GM21360 (cell line): ENCODE data around the gene ZNF416.
A peak's percentile ranks its signal among the peaks of the same experiment; 100 is the strongest.

ENCODE experiments used
- ATAC-seq: cut with Tn5 transposase; IDR thresholded peaks from one replicate; pipeline ENCODE4 v1.9.1; 2021; ENCODE audit warnings: mild to moderate bottlenecking, moderate library complexity; ENCODE audit not compliant: unreplicated experiment

ZNF416 gene

DNA sequence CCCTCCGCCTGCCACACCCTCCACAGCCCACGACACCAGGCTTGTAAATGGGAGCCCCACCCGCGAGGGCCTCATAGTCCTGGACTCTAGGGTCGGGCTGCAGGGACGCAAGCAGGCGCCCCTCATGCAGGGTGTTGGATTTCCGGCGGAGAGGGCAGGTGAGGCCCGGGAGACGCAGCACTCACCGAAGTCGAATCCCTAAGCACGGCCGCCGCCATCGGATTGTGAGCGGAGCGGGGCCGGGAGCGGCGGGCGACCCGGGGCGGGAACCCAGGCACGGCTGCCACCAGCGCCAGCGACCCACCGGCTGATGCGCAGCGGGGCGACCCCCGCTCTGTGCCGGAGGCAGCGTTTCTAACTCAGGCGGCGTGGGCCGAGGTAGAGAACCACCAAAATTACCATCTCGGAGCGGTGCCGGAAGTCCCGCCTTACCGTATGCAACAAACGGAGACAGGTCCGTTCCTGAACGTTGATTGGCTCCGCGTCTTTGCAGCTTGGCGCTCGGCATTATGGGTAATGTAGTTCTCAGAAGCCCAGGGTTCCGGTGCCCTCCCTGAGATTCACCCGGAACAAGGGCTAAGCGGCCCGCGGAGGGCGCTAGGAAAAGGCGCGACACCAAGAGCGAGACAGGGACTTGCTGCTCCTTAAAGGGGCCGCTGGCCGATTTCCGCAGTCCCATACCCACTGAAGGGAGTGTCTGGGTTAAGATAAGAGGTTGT is at the start of gene ZNF416:
ZNF416 (minus strand) TSS at position 425 of the 719 bp plus-strand sequence; CDS start at position 218, 207 bp downstream.
- peak; percentile 87 for ATAC-seq

DNA sequence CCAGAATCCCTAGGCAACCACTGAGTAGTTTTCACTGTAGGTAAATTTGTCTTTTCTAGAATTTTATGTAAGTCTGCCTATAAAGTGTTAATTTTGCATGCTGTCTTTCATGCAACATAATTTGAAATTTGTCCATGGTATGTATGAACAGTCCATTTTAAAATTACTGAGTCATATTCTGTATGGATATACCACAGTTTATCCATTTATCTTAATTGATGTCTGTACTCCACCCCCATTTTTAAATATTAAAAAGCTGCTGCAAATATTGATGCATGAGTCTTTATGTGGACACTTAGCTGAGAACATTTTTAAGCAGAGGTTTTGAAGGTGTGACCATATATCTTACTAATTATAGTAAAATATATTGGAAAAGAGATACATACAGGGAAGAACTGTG is 44.4 kb upstream of the ZNF416 start:
- no peak for ATAC-seq

DNA sequence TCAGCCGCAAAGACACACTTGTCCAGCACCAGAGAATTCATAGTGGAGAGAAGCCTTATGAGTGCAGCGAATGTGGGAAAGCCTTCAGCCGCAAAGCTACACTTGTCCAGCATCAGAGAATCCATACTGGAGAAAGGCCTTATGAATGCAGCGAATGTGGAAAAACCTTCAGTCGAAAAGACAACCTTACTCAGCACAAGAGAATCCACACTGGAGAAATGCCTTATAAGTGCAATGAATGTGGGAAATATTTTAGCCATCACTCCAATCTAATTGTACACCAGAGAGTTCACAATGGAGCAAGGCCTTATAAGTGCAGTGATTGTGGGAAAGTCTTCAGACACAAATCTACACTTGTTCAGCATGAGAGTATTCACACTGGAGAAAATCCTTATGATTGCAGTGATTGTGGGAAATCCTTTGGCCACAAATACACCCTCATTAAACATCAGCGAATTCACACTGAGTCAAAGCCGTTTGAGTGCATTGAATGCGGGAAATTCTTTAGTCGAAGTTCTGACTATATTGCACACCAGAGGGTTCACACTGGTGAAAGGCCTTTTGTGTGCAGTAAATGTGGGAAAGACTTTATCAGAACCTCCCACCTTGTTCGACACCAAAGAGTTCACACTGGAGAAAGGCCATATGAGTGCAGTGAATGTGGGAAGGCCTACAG is 42.1 kb upstream of the ZNF416 start:
- ATAC-seq, result no peak

DNA sequence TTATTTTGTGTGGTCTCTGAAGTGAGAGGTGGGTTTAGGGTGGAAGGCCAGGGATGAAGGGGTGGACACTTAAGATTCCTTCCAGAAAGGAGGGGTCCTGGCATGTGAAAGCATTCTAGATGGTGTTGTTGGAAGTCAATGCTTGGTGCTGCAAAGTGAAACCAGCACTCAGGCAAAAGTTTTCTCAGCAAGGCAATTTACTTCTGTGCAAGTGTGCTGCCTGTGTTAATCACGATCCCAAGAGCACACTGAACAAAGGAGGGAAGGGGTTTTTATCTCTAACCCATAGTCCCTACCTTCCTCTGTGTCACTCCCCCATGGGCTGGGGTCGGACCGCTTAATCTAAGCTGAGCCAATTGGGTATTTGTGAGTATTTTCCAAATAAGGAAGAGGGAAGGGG is 36.6 kb upstream of the ZNF416 start:
- no peak for ATAC-seq

DNA sequence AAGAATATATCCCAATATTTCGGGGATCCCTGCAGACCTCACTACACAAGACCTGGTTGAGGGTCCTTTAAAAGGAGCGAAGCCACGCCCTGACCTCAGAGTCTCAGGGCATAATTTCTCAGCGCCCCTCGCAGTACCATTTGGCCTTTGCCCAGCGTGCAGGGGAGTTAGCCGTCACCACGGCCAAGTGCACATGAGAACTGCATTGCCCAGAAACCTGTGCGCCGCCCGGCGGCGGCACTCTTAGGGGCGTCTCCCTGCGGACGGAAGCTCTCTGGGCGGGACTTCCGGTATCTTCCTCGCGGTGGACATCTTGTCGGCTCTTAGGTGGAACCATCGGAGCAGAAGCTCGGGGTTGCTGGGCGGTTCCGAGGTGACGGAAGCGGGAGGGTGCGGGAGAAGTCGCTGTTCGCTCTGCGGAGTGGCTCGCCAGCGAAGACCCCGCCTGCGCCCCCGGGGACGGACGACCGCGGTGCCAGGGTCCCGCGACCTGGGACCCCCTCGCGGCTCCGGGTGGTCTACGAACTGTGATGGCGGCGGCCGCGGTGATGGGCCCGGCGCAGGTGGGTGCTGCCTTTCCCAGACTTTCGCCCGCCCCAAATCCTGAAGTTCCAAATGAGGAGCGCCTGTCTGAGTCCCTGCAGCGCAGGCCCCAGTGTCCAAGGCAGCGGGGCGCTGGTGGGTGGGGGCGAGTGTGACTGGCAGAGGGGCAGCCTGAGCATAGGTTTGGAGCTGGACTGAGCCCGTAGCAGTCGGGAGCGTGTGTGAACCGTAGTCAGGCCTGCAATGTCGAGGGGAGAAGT is 35.4 kb upstream of the ZNF416 start, which contains the start of gene ZNF134:
ZNF134 (plus strand) TSS at position 302 of the 803 bp plus-strand sequence. CDS start 5,227 bp downstream, outside the sequence.
- ATAC-seq, result peak; percentile 93

DNA sequence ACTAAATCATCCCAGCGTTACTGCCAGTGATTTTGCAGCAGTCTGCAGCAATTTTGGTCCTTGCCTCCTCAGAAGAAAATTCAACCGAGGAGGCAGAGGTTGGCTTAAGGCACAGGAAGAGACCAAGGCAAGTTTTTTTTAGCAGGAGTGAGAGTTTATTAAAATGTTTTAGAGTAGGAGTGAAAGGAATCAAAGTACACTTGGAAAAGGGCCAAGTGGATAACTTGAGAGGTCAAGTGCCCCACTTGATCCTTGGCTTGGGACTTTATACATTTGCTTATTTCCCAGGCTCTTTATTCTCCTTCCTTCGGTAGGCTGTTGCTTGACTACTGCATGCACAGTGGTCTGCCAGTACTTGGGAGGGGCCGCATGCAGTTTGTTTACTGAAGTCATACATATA is 32.4 kb upstream of the ZNF416 start:
- ATAC-seq, result no peak

DNA sequence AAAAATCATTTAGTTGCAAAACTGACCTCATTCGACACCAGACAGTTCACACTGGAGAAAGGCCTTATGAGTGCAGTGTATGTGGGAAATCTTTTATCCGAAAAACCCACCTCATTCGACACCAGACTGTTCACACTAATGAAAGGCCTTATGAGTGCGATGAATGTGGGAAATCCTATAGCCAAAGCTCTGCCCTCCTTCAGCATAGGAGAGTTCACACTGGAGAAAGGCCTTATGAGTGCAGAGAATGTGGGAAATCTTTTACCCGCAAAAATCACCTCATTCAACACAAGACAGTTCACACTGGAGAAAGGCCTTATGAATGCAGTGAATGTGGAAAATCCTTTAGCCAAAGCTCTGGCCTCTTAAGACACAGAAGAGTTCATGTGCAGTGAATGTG is 28.2 kb upstream of the ZNF416 start:
- no peak for ATAC-seq

DNA sequence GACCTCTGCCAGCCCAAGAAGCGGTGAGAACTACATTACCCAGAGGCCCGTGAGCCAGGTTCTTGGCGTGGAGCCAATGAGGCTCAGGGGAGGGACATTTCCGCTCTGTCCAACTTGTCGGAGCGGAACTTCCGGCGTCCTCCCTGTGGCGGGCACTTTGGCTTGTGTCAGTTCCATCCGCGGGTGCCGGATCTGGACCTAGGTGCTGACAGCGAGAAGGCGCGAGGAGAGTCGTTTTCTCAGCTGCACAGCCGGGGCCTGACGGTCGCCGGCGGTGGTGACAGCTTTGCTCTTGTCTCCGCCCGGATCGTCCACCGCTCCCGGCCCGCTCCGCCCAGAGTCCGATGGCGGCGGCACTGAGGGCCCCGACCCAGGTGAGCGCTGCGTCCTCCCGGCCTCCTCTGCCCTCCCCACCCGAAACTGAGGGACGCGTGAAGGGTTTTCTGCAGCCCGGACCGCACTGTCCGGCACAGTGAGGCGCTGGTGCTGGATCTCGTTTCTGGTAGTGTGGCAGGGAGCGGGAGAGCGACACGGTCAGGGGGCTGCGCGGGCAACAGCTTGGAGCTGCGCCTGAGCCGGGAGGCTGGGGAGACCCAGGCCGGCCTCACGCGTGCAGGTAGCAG is 21.2 kb upstream of the ZNF416 start, which contains the start of gene ZNF530:
ZNF530 (plus strand) TSS at position 125 of the 623 bp plus-strand sequence. CDS start 4,461 bp downstream, outside the sequence.
- peak; percentile 85 for ATAC-seq

DNA sequence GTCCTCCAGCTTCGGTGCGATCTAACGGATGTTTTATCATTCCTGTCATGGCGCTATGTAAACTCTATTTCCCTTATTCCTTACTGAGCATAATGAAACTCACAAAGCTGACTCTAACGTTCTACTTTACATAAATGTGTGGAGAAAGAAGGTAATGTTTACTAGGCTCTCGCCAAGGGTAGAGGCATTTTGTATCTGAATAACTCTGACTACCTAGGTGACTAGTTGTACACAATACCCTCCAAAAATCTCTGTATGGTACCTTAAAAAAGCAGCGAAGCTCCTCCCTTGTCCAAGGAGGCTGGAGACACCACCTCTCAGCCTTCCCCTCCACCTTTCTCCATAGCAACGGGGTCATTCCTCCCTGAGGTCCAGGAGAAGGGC is 20.7 kb upstream of the ZNF416 start:
- ATAC-seq, result peak; percentile 9

DNA sequence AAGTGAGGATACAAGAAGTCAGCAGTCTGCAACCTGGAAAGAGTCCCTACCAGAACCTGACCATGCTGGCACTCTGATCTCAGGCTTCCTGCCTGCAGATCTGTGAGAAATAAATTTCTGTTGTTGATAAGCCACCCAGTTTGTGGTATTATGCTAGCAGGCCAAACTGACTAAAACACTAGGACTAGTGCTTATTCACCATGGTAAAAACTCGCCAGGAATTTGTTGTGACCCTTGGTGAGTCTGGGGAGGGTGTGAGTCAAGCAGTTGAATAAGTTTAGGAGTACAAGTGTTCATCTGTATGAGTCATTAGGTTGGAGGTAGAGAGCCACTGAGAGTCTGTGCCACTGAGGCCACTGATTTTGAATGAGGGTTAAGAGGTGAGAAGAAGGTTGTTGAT is 8.8 kb upstream of the ZNF416 start:
- no peak for ATAC-seq

DNA sequence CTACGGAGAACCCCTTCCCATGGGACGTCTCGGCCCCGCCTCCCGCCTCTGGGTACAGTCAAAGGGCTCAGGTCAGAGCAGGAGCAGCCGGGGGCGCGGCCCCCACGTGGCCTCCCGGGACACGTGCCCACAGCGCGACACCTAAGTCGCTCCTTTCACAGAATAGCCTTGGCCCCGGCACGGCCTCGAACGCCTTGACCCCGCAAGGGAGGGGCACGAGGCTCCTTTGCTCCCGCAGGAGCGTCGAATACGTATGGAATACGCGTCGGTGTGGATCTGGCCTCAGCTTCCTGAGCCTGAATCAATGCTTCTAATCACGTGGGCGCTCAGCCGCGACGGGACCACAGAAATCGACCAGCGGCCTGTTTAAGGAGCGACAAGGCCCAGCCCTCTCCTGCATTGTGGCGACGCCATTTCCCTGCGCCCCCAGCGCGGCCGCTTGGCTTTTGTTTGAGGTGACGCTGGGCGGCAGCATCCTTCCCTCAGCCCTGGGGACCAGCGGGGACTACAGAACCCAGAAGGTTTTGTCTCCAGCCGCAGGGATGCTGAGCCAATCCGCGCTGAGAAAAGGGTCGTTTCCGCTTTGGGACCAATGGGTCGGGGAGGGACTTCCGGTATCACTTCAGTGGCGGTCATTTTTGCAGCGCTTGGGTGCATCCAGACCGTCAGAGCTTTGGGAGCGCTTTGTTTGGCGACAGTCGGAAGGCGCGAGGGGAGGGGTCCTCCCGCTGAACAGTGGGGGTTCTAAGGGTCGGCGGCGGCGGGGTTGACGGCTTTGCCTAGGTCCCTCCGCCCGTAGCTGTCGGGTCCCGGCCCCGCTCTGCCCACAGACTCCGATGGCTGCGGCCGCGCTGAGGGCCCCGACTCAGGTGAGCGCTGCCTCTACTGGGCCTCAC is 5.1 kb upstream of the ZNF416 start, which contains the start of gene ZIK1:
ZIK1 (plus strand) TSS at position 625 of the 896 bp plus-strand sequence; CDS start at position 837, 212 bp downstream.
- peak; percentile 71 for ATAC-seq

DNA sequence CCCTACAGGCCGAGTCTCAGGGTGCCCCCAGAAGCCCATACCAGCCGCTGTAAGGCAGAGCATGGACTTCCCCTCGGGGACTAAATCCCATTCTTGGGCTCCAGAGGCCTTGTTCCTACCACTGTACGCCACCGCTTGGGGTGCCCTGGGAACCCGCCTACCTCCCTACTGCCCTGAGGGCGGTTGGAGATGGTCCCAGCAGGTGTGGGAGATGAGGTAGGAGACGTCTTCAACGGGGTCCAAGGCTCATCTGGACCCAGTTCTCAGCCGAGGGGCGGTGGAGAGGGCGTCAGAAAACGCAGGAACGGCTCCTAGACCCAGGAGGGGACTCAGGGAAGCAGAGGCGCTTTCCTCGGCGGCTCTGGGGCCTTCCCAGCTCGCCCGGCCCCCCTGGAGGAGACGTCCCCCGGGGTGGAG is 4.4 kb upstream of the ZNF416 start:
- no peak for ATAC-seq

DNA sequence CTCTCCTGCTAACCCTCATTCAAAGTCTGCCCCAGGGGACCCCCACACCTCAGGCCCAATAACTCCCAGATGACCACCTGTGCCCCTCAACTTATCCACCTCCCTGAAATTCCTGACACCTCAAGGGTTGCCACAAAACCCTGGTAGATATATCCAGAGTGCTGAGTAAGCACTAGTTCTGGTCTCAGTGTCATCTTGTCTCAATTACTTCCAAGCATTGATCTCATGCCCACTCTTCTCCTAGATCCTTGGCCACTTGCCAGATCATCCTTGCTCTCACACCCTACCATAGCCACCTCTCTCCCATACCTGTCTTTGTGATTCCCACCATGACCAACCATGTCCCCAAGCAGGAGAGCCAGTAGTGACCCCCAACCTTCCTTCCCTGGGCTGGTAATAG is 2.0 kb downstream of the ZNF416 start:
- no peak for ATAC-seq

DNA sequence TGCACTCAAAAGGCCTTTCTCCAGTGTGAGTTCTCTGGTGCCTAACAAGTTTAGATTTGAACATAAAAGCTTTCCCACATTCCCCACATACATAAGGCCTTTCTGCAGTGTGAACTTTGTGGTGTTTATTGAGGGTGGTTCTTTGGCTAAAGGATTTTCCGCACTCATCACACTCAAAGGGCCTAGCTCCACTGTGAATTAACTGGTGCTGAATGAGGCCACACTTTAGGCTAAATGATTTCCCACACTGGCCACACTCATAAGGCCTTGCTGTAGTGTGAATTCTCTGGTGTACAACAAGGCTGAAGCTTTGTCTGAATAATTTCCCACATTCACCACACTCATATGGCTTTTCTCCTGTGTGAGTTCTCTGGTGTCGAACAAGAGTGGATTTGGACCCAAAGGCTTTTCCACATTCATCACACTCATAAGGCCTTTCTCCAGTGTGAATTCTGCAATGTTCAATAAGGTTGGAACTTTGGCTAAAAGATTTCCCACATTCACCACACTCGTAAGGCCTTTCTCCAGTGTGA is 6.2 kb downstream of the ZNF416 start:
- no peak for ATAC-seq

DNA sequence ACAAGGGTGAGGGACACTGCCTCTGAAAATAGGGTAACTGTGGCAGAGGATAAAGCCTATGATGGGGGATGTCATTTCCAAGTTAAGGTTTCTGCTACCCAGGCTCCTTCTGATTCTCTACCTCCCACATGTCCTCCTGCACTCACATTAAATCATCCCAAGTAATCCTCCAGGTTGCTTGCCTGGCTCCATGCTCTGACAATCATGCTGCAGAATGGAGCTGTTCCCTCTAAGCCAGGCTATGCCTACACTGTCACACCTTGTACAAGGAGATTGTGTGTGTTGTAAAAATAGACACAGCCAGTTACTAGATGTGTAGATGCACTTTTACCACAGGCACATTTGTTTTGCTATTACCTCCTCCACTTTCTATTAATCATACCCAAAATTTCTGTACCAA is 8.0 kb downstream of the ZNF416 start:
- no peak for ATAC-seq

DNA sequence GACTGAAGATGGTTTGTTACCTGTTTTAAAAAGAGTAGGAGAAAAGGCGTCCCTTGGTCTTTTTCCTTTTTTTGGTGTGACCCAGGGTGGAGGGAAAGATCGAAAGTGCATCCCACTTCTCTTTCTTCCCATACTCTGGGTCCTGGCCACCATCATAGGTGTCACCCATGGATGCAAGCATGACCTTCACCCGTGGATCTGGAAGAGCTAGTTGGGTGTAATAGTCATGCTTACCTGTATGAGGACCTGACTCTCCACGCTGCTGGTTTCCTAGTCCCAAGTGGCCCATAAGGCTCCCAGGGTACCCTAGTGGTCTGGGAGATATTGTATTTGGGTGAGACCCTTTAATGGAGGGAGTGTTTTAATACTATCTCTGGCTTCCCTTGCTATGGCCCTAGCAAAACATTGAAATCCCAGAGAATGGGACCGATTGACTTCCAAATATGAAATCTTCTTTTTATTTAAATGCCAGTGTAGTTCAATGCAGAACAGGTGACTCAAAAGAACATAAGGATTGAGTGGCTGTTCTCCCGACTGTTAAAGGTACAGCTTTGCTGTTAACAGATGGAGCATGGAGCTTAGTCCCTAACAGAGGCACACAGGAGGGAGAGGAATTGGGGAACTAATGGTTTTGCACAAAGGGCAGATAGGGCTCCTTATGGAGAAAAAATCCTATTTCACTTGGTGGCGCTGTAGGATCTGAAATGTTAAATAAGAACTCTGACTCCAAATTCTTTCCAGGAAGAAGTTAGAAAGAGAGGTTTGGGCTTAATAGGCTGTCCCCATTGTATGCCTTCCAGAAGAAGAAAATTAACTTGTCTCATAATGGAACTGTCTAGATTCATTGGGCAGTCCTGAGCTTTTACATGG is 12.1 kb downstream of the ZNF416 start:
- ATAC-seq, result no peak

DNA sequence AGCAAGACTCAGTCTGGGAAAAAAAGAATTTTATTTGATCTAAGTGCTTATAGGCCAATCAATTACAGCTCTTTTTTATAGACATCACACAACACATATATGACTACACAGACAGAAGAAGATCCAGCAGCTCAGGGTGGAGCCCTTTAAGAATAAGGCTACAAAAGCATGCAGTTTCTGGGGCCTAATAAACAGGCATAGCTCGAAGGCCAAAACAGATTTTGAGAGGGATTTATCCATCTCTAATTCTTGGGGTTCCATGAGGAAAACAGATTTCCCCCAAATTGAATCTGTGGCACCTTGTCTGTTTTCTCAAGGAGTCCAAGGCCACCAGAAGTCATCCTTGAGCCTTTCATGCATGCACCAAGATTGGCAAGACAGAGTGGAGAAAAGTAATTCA is 15.2 kb downstream of the ZNF416 start:
- ATAC-seq, result no peak

DNA sequence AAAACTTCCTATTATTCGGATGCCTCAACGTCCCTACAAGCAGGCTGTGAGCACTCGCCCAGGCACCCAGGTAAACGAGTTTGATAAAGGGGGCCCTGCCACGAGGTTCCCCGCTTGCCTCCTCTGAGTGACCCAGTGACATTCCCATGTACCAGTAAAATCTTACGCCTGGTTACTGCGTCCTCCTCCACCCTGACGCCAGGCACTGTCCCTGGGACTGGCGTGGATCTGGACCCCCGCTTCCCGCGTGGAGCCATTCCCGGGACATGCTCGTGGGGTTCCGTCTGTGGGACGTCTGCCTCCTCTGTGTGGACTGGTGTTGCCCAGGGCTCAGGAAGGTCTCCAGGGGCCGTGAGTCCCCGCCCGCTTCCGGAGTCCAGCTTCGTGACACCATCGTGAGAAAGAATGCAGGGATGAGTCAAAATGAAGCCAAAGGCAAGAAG is 18.6 kb downstream of the ZNF416 start:
- no peak for ATAC-seq
